H1 (cell line): ENCODE data around the gene KMT2A.

Experiments
- EP300 ChIP-seq, 2 experiments: IDR thresholded peaks; 1 replicate in 1 of 2; 2 replicates in 1 of 2; pipeline ENCODE4 v1.6.1; 2011 to 2012; ENCODE audit warnings: low read depth in 2 of 2, low read length in 2 of 2, mild to moderate bottlenecking in 2 of 2, borderline replicate concordance in 1 of 2, inconsistent platforms in 1 of 2, moderate library complexity in 1 of 2
- POLR2AphosphoS5 ChIP-seq: IDR thresholded peaks from 2 replicates; pipeline ENCODE4 v1.6.1; 2011; ENCODE audit warnings: low read depth, low read length
- TF ChIP-seq, protein P1 (sequence below), 3 experiments: IDR thresholded peaks; 1 replicate in 2 of 3; 2 replicates in 1 of 3; pipeline versions ENCODE4 v1.5.1 to v1.6.1; 2011; ENCODE audit warnings: low read length in 3 of 3, mild to moderate bottlenecking in 3 of 3, inconsistent platforms in 2 of 3, low read depth in 1 of 3, moderate library complexity in 1 of 3; ENCODE audit not compliant: insufficient read depth in 1 of 3; ENCODE audit errors: control extremely low read depth in 1 of 3

DNA sequence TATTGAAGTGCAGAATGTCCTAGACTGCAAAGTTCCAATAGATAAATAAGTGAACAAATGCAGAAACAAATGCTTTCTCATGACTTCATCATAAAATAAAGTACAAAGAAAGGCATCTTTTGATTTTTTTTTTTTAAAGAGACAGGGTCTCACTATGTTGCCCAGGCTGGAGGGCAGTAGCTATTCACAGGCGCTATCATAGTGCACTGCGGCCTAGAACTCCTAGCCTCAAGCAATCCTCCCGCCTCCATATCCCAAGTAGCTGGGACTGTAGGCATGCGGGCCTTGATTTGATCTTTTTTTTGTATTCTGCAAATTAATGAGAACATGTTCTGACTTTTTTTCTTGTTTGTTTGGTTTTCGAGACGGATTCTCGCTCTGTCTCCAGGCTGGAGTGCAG is 138.3 kb downstream of the KMT2A start:
- TF ChIP-seq POLR2AphosphoS5 (no peak), EP300 (IDR thresholded peaks at IDR 0.05; ENCODE audit: borderline replicate concordance in 1 of 2, low read depth in 2 of 2, low read length in 2 of 2) (no peak)
- TF ChIP-seq, protein P1, sequence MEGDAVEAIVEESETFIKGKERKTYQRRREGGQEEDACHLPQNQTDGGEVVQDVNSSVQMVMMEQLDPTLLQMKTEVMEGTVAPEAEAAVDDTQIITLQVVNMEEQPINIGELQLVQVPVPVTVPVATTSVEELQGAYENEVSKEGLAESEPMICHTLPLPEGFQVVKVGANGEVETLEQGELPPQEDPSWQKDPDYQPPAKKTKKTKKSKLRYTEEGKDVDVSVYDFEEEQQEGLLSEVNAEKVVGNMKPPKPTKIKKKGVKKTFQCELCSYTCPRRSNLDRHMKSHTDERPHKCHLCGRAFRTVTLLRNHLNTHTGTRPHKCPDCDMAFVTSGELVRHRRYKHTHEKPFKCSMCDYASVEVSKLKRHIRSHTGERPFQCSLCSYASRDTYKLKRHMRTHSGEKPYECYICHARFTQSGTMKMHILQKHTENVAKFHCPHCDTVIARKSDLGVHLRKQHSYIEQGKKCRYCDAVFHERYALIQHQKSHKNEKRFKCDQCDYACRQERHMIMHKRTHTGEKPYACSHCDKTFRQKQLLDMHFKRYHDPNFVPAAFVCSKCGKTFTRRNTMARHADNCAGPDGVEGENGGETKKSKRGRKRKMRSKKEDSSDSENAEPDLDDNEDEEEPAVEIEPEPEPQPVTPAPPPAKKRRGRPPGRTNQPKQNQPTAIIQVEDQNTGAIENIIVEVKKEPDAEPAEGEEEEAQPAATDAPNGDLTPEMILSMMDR (IDR thresholded peaks at IDR 0.05; ENCODE audit: control extremely low read depth in 1 of 3, insufficient read depth in 1 of 3, low read depth in 1 of 3, low read length in 3 of 3): no peak
